Renal cortex interstitium (tissue), 15 donors: ENCODE results near the gene OR2D3. TPM values are rescaled to one million over a fixed set of nuclear protein-coding genes. Genes with fewer than 3 reads are reported as not detected.
"Not testable (repeated sequence)": the region's sequence is repeated elsewhere in the genome, so short reads cannot be mapped to it uniquely, and the experiment has no call there.

Experiments
- DNase-seq, 11 donors: peaks; one replicate each; pipeline ENCODE4 v3.0.0-alpha.2; 2013; ENCODE audit warnings: low read depth in 9 of 11, low spot score in 4 of 11; ENCODE audit errors: extremely low read depth in 1 of 11
- long read RNA-seq, 16 experiments: transcript quantifications; one replicate each; lab custom pipeline, GENCODE V29; 2026
- polyA plus RNA-seq, 3 donors: library from polyadenylated mRNA; unstranded; fragments of 120-200 nt; gene quantifications; one replicate each; pipeline ENCODE4 v1.2.1, GENCODE V29; 2013; ENCODE audit not compliant: insufficient read length in 3 of 3

Gene OR2D3, protein sequence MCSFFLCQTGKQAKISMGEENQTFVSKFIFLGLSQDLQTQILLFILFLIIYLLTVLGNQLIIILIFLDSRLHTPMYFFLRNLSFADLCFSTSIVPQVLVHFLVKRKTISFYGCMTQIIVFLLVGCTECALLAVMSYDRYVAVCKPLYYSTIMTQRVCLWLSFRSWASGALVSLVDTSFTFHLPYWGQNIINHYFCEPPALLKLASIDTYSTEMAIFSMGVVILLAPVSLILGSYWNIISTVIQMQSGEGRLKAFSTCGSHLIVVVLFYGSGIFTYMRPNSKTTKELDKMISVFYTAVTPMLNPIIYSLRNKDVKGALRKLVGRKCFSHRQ
- not detected for polyA plus RNA-seq
- long read RNA-seq, donor 1: 0 reads
- long read RNA-seq, donor 2: 0 reads
- long read RNA-seq, donor 3: 0 reads
- long read RNA-seq, donor 4: 0 reads
- long read RNA-seq, donor 5: 0 reads
- long read RNA-seq, donor 6: 0 reads
- long read RNA-seq, donor 7: 0 reads
- long read RNA-seq, donor 8: 0 reads
- long read RNA-seq, donor 9: 0 reads
- long read RNA-seq, donor 10: 0 reads
- long read RNA-seq, donor 11: 0 reads
- long read RNA-seq, donor 12: 0 reads
- long read RNA-seq, donor 13: 0 reads
- long read RNA-seq, donor 14: 0 reads
- long read RNA-seq, donor 15: 0 reads
- long read RNA-seq, donor 16: 0 reads

DNA sequence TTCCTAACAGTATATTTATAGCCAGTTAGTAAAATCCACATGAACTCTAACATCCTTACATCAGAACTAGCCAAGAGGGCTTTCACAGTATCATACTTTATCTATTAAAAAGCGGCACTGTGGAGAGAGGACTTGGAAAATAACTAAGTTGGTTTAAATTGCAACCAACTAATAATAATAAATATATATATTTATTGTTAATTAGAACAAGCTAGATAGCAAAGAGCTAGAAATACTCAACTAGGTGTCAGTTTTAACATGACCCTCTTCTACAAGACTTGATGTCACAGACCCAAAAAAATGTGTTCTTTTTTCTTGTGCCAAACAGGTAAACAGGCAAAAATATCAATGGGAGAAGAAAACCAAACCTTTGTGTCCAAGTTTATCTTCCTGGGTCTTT lies at the start of gene OR2D3:
Gene OR2D3 (plus strand): TSS at position 301 of the 400 bp plus-strand sequence. CDS start 0 bp downstream, at position 301.
- no peak for DNase-seq

DNA sequence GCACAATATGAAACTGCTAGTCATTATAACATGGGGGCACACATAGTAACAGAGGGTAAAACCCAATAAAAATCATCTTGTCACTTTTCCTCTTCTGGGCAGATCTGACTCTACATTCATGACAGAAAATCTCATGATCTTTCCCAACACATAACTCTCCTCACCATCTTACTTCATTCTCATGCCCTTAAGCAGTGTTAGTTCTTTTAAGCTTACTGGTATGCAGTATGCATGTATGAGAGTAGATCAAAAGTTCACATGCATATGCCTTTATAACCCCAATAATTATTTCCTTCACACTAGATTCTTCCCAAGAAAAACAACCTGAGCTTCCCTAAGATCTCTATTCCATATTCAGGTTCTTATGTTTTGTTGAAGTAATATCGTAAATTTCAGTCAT lies 49.5 kb upstream of the OR2D3 start:
- DNase-seq: no peak

DNA sequence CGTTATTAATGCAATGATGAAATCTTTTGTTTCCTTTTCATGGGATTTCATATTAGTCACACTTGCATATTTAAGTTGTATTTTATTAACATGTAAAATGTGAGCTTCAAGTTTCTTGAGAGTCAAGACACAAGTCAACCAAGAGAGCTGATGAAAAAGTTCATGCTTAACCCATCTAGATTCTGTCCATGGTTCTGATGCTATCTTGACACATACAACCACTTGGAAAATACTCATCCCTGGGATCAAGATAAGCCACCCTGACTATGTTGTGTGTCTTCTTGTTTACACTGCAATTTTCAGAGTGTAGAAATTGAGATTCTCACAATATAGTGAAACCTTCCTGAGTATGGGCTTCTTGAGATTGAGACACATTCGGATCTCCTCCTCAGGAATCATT lies 45.0 kb upstream of the OR2D3 start:
- no peak for DNase-seq

DNA sequence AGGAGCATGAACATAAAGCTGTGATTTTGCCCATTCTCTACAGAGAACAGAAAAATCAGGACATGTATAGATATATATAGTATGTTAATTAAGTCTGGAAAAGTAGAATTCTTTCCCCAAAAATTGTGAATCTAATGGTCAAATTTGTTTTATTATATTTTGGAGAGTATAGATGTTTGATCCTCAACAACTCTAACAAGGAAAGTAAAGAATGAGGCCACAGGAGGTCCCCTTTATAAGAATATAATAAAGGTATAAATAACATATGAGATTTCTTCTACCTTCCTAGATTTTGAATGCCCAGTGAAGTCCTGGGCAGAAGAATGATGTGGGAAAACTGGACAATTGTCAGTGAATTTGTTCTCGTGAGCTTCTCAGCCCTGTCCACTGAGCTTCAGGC lies 44.5 kb upstream of the OR2D3 start, which contains the start of gene OR10A4:
Gene OR10A4 (plus strand): TSS at position 301 of the 400 bp plus-strand sequence. CDS start 23 bp downstream, at position 324.
- no peak for DNase-seq

DNA sequence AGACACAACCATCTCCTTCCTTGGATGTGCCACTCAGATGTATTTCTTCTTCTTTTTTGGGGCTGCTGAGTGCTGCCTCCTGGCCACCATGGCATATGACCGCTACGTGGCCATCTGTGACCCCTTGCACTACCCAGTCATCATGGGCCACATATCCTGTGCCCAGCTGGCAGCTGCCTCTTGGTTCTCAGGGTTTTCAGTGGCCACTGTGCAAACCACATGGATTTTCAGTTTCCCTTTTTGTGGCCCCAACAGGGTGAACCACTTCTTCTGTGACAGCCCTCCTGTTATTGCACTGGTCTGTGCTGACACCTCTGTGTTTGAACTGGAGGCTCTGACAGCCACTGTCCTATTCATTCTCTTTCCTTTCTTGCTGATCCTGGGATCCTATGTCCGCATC lies 43.9 kb upstream of the OR2D3 start:
- no peak for DNase-seq

DNA sequence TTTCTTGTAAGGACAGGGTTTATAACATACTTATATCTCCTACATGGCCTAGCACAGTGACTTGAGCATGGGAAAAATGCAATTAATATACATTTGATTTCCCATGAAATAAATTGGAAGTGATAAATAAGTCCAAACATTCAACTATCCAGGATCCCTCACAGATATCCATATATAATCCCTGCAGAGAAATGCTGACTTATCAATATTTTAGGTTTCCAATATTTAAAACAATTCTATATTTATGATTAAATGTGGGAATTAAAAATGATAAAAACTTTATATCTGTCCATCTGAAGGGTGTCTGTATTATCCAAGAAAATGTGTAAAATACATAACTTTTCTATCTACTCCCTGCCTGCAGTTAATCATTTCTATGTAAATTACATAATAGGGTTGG lies 38.1 kb upstream of the OR2D3 start:
- no peak for DNase-seq

DNA sequence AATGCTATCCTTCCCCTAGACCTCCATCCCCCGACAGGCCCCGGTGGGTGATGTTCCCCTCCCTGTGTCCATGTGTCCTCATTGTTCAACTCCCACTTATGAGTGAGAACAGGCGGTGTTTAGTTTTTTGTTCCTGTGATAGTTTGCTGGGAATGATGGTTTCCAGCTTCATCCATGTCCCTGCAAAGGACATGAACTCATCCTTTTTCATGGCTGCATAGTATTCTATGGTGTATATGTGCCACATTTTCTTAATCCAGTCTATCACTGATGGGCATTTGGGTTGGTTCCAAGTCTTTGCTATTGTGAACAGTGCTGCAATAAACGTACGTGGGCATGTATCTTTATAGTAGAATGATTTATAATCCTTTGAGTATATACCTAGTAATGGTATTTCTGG lies 33.1 kb upstream of the OR2D3 start:
- DNase-seq: not testable (repeated sequence)

DNA sequence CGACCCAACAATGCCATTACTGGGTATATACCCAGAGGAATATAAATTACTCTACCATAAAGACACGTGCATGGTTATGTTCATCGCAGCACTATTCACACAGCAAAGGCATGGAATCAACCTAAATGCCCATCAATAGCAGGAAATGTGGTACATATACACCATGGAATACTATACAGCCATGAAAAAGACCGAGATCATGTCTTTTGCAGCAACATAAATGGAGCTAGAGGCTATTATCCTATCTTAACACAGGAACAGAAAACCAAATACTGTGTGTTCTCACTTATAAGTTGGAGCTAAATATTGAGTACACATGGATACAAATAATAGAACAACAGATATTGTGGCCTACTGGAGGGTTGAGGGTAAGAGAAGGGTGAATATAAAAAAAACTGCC lies 32.0 kb upstream of the OR2D3 start:
- DNase-seq: no peak

DNA sequence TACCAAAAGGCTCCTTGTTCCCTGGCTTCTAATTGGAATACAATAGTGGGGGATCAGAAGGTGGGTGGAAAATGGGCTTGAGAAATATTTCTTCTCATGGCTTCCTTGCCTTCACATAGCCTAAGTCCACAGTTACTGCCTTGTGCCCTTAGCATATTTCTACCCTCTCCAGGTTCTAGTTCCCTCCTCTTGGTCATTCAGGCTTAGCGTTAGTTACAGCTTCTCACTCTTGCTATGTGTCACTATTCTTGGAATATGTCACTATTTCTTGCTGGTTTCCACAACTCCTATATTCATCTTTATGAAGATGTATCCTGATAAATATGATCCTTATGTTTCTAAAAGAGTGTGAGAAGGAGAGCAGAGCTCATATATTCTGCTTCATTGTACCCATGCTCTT lies 31.0 kb upstream of the OR2D3 start:
- no peak for DNase-seq

DNA sequence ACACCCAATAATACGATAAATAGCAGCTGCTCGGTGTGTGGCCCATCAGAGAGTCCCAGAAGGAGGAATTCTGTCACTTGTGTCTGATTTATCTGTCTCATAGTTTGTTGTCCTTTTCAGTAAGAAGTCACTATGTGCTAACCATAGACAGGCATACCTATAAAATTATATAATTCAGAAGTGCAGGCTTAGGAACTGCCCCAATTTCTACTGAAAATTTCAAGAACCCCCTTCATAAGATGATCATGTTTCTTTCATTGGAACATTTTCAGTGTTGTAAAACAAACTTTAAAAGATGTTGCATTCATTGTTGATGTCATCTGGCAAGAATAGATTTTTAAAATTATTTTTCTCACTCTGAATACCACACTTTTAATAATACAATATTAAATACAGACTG lies 28.4 kb upstream of the OR2D3 start, which contains the start of gene OR2D2:
Gene OR2D2 (minus strand): TSS at position 101 of the 400 bp plus-strand sequence. CDS start 0 bp downstream, at position 101.
- no peak for DNase-seq

DNA sequence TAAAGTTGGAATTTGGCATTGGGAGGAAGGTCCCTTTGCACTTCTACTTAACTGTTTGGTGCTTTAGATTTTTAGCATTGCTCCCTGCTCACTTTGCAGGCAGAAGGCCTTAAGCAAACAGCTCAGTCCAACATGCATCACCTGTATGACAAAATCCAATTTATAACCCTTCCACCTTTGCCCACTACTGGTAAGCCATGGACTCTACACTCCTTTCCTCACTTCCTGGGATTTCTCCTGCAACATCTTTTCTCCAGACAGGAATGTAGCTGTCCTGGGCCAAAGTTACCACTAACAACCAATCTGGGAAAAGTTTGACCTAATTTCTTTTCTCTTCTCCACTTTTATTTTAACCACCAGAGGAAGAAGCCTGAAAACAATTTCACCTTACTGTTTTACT lies 26.7 kb upstream of the OR2D3 start:
- no peak for DNase-seq

DNA sequence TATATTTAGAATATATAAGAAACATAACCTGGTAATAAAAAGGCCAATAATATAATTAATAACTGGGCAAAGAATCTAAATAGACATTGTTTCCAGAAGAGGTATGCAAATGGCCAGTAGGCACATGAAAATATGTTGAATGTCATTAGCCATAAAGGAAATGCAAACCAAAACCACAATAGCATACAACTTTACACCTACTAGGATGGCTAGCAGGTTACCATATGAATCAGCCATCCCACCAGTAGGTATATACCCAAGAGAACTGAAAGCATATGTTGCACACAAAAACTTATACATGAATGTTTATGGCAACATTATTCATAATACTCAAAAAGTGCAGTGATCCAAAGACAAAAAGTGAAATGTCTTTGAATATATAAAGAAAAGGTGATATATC lies 25.8 kb upstream of the OR2D3 start:
- DNase-seq: no peak

DNA sequence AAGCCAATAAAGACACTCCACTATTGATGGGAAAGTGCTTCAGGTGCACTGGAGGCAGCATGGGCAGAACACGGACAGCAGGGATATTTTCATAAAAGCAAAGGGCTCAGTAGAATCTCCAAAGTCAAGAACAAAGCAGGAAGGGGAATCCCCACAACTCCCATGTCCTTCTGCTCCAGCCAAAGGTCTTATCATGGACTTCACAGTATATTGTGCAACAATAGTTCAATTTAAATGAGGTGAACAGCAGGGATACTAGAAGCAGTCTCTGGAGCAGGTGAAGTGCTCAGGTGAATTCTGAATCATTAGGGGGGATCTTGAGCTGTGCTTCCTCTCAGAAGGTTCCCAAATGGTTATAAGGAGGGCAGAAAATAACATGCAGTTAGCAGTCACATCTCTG lies 21.9 kb upstream of the OR2D3 start:
- DNase-seq: no peak

DNA sequence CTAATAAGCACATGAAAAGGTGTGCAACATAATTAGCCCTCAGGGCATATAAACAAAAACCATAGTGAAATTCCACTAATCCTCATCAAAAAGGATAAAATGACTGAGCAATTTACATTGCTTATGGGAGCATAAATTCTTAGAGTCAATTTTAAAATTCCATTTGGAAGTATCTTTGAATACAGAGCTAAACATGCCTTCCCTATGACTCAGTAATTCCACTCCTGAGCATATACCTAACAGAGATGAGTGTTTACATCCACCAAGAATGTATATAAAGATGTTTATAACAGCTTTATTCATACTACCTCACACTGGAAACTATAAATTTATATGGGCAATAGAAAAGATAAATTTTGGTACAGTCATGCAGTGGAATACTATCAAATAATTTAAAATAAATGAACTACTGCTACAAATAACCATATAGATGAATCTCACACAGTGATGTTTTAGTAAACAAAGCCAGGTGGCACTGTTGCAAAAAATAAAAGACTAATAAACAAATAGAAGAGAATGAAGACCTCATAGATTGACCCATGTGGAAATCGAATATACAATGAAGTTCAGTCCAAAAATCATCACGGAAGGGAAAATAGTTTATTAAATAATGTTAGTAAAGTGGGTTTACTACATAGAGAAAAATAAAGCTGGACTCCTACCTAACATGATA lies 20.3 kb upstream of the OR2D3 start:
- no peak for DNase-seq

DNA sequence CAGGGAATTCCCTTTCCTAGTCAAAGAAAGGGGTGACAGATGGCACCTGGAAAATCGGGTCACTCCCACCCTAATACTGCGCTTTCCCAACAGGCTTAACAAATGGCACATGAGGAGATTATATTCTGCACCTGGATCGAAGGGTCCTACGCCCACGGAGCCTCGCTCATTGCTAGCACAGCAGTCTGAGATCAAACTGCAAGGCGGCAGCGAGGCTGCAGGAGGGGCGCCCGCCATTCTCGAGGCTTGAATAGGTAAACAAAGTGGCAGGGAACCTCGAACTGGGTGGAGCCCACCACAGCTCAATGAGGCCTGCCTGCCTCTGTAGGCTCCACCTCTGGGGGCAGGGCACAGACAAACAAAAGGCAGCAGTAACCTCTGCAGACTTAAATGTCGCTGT lies 16.0 kb upstream of the OR2D3 start:
- not testable (repeated sequence) for DNase-seq

DNA sequence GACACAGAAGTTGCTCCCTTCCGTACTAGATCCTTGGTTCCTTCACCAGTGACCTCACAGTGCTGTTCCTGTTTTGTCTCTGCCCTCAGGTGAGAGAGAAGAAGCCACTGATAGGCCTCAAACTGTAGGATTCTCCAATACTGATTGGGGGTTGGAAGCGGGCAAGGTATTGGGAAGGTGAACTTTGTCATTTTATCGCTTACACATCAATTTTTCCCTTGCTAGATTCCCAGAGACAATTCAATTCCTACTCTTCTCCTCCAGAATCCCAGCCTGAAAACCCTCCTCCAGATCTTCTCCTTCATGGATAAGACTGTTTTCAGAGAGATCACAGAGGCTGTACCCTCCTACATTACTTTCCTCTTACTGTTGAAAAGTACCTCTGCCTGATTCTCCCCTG lies 9.4 kb upstream of the OR2D3 start:
- DNase-seq: no peak

DNA sequence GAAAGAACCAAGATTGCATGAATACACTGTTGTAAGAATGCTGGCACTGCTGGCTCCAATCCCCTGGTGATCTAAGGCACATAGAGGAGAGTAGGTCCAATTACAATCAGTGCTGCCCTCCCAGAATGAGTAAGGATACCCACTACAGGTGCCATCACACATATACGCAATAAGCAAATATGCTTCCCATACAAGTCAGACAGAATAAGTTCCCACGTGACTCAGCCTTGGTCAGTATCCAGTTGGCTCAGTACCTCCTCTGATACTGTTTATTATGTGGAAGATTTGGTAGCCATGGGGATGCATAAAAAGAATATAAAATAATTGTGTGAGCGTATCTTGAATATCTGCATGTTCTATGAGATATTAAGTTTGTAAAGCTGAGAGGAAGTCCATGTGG lies 8.9 kb upstream of the OR2D3 start:
- DNase-seq: no peak

DNA sequence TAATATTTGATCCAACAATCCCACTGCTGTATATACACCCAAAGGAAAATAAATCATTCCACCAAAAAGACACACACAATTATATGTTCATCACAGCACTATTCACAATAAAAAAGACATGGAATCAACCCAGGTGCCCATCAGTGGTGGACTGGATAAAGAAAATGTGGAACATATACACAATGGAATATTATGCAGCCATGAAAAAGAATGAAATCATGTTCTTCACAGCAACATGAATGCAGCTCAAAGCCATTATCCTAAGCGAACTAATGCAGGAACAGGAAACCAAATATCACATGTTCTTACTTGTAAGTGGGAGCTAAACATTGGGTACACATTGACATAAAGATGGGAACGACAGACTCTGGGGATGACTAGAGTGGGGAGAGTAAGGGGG lies 1.1 kb upstream of the OR2D3 start:
- DNase-seq: no peak

DNA sequence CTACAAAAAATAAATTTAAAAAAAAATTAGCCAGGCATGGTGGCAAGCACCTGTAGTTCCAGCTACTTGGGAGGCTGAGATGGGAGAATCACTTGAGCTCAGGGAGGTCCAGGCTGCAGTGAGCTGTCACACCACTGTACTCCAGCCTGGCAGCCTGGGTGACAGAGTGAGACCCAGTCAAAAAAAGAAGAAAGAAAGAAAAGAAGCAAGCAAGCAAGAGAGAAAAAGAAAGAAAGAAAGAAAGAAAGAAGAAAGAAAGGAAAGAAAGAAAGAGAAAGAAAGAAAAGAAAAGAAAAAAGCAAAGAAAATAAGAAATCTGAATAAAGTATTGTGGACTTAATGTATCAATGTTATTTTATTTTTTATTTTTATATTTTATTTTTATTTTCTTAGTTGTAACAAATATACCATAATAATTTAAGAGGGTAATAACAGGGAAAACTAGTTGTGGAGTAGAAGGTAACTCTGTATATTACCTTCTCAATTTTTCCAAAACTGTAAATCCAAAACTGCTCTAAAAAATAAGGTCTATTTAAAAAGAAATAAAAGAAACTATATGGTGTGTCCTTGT lies 4.3 kb downstream of the OR2D3 start:
- DNase-seq: no peak
